HL-60 (cell line): ENCODE results near the gene CAMK2D.

ENCODE experiments used
- DNase-seq, 2 experiments: peaks; one replicate each; pipeline ENCODE4 v3.0.0-alpha.2; 2010 to 2020; ENCODE audit warnings: low read depth in 1 of 2, low spot score in 1 of 2
- H3K27ac ChIP-seq: fragments of 250-450 bp; sonication (Bioruptor Pico); replicated peaks from 2 replicates; pipeline ENCODE4 v1.5.1; 2020; ENCODE audit warnings: mild to moderate bottlenecking, moderate library complexity
- H3K27me3 ChIP-seq: fragments of 250-450 bp; sonication (Bioruptor Pico); 2 replicates; pipeline ENCODE4 v1.5.1; 2021; ENCODE audit warnings: mild to moderate bottlenecking, moderate library complexity; ENCODE audit not compliant: insufficient read depth, poor library complexity, severe bottlenecking
- H3K4me3 ChIP-seq: replicated peaks from 2 replicates; pipeline ENCODE4 v1.5.1; 2011; ENCODE audit warnings: mild to moderate bottlenecking, control low read depth, low read length; ENCODE audit not compliant: insufficient read depth
- GABPA ChIP-seq: IDR thresholded peaks from 2 replicates; pipeline ENCODE4 v1.6.1; 2012; ENCODE audit warnings: low read depth
- POLR2AphosphoS5 ChIP-seq: IDR thresholded peaks from 2 replicates; pipeline ENCODE4 v1.6.1; 2012; ENCODE audit warnings: low read depth
- REST ChIP-seq: IDR thresholded peaks from 2 replicates; pipeline ENCODE4 v1.6.1; 2012; ENCODE audit warnings: low read depth; ENCODE audit not compliant: insufficient replicate concordance
- SPI1 ChIP-seq: IDR thresholded peaks from 2 replicates; pipeline ENCODE4 v1.6.1; 2012; ENCODE audit warnings: low read depth, mild to moderate bottlenecking, borderline replicate concordance
- TF ChIP-seq, protein P1 (sequence below): IDR thresholded peaks from one replicate; pipeline ENCODE4 v1.5.1; 2011; ENCODE audit warnings: low read length, control low read depth, inconsistent platforms; ENCODE audit not compliant: insufficient read depth

Gene CAMK2D

DNA sequence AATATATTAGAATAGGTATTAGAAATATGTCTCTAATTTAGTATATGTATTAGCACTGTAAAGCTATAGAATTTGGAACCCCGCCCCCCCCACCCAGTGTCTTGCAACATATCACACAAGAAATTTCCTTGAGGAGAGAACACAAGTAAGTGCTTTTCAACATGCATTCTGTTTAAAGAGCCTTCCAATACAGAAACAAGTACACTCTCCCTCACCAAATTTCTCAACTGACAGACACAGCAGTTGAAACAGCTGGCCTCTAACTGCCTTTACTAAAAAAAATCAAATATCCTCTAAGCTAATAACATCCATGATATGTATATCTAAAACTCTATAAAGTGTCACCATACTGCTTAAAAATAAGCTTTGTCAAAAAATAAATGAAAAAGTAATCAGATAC lies 12.4 kb downstream of the CAMK2D start:
- Histone ChIP-seq H3K4me3 (no peak overlapping the region), H3K27ac (no peak overlapping the region), H3K27me3 (peaks cover 1% of the 10 kb centered on the region)
- TF ChIP-seq SPI1 = no peak
- no peak for TF ChIP-seq POLR2AphosphoS5
- TF ChIP-seq, protein P1, sequence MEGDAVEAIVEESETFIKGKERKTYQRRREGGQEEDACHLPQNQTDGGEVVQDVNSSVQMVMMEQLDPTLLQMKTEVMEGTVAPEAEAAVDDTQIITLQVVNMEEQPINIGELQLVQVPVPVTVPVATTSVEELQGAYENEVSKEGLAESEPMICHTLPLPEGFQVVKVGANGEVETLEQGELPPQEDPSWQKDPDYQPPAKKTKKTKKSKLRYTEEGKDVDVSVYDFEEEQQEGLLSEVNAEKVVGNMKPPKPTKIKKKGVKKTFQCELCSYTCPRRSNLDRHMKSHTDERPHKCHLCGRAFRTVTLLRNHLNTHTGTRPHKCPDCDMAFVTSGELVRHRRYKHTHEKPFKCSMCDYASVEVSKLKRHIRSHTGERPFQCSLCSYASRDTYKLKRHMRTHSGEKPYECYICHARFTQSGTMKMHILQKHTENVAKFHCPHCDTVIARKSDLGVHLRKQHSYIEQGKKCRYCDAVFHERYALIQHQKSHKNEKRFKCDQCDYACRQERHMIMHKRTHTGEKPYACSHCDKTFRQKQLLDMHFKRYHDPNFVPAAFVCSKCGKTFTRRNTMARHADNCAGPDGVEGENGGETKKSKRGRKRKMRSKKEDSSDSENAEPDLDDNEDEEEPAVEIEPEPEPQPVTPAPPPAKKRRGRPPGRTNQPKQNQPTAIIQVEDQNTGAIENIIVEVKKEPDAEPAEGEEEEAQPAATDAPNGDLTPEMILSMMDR = no peak
- no peak for TF ChIP-seq GABPA
- no peak for TF ChIP-seq REST
- DNase-seq = no peak

DNA sequence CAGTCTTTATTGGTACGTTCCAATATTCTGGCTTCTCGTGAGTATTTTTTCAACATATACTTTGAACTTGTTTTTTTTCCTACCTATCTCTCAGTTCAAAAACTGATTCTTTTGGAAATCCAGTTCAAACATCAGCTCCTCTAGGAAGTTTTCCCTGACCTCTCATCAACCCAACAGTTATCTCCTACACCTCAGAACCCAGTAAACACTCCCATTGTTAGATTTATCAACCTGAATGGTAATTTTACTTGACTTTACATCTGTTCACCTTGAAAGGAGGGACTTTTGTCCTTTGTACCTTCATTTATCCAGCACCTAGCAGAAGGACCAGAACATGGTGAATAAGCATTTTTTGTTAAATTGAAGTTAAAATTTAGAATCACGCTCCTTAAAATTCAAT lies 13.6 kb downstream of the CAMK2D start:
- no peak overlapping the region for H3K4me3 ChIP-seq
- no peaks in the 10 kb centered on the region for H3K27me3 ChIP-seq
- TF ChIP-seq, protein P1 = no peak
- TF ChIP-seq SPI1 (no peak), REST (no peak), POLR2AphosphoS5 (no peak), GABPA (no peak)
- no peak for DNase-seq
- no peak overlapping the region for H3K27ac ChIP-seq

- no peak for TF ChIP-seq POLR2AphosphoS5
- no peak for TF ChIP-seq SPI1
- TF ChIP-seq REST = no peak
- H3K27me3 ChIP-seq = no peaks in the 10 kb centered on the region
Measured at GRCh38 chr4:113745711-113746110, 15.8 kb downstream of the CAMK2D start.

More at GRCh38 chr4:113745711-113746110, 15.8 kb downstream of the CAMK2D start:
- Histone ChIP-seq H3K27ac (no peak overlapping the region), H3K4me3 (no peak overlapping the region)
- DNase-seq = no peak
